Gastroesophageal sphincter (tissue), 3 donors: ENCODE measurements around the gene MXRA7.

ENCODE experiments used
- EP300 ChIP-seq: sonication (generic); formaldehyde crosslinking; IDR thresholded peaks from one replicate; pipeline ENCODE4 v1.6.1; 2017; ENCODE audit warnings: antibody characterized with exemption, mild to moderate bottlenecking
- TF ChIP-seq, protein P1 (sequence below), 4 experiments: fragments of 200-600 bp in 2 of 4; fragments of 450-650 bp in 2 of 4; sonication (generic) in 1 of 4; IDR thresholded peaks; one replicate each; pipeline ENCODE4 v1.5.1; 2017 to 2019; ENCODE audit warnings: antibody characterized with exemption in 4 of 4, mild to moderate bottlenecking in 2 of 4, moderate library complexity in 2 of 4

- TF ChIP-seq, protein P1, sequence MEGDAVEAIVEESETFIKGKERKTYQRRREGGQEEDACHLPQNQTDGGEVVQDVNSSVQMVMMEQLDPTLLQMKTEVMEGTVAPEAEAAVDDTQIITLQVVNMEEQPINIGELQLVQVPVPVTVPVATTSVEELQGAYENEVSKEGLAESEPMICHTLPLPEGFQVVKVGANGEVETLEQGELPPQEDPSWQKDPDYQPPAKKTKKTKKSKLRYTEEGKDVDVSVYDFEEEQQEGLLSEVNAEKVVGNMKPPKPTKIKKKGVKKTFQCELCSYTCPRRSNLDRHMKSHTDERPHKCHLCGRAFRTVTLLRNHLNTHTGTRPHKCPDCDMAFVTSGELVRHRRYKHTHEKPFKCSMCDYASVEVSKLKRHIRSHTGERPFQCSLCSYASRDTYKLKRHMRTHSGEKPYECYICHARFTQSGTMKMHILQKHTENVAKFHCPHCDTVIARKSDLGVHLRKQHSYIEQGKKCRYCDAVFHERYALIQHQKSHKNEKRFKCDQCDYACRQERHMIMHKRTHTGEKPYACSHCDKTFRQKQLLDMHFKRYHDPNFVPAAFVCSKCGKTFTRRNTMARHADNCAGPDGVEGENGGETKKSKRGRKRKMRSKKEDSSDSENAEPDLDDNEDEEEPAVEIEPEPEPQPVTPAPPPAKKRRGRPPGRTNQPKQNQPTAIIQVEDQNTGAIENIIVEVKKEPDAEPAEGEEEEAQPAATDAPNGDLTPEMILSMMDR (IDR thresholded peaks at IDR 0.05): no peak
- TF ChIP-seq EP300: no peak
Observed at GRCh38 chr17:76682296-76682695, 28.5 kb downstream of the MXRA7 start.
